Bronchial epithelial cell (primary cell): Measurements from ENCODE around the gene KAZN. TPM values are rescaled to one million over a fixed set of nuclear protein-coding genes. Genes with fewer than 3 reads are reported as not detected.
A peak's percentile ranks its signal among the peaks of the same experiment; 100 is the strongest.

Experiments used
- DNase-seq: peaks from one replicate; pipeline ENCODE4 v3.0.0-alpha.2; 2010; ENCODE audit warnings: low read depth
- FAIRE-seq: peaks from 2 replicates; lab custom pipeline; 2011; peaks lifted over from hg19 to GRCh38; lab: Jason Lieb, UNC
- H3K27me3 ChIP-seq: 2 replicates; pipeline ENCODE4 v1.5.1; 2011; ENCODE audit warnings: low read length; ENCODE audit not compliant: control insufficient read depth, insufficient read depth
- H3K36me3 ChIP-seq: 2 replicates; pipeline ENCODE4 v1.5.1; 2011; ENCODE audit warnings: low read length; ENCODE audit not compliant: control insufficient read depth, insufficient read depth
- H3K4me3 ChIP-seq: 2 replicates; pipeline ENCODE4 v1.5.1; 2011; ENCODE audit warnings: mild to moderate bottlenecking, low read depth, low read length, control low read depth
- CTCF ChIP-seq: IDR thresholded peaks from 2 replicates; pipeline ENCODE4 v1.5.1; 2011; ENCODE audit warnings: mild to moderate bottlenecking, moderate library complexity, low read length, control low read depth, inconsistent platforms; ENCODE audit not compliant: insufficient read depth, severe bottlenecking
- total RNA-seq: library from RNA; depleted of rRNA; stranded (reverse); fragments of >200 nt; gene quantifications from 2 replicates; pipeline ENCODE4 v1.2.1, GENCODE V29; 2014

Gene KAZN
- total RNA-seq, 1 donor from 2014 or later: 4.7 TPM

DNA sequence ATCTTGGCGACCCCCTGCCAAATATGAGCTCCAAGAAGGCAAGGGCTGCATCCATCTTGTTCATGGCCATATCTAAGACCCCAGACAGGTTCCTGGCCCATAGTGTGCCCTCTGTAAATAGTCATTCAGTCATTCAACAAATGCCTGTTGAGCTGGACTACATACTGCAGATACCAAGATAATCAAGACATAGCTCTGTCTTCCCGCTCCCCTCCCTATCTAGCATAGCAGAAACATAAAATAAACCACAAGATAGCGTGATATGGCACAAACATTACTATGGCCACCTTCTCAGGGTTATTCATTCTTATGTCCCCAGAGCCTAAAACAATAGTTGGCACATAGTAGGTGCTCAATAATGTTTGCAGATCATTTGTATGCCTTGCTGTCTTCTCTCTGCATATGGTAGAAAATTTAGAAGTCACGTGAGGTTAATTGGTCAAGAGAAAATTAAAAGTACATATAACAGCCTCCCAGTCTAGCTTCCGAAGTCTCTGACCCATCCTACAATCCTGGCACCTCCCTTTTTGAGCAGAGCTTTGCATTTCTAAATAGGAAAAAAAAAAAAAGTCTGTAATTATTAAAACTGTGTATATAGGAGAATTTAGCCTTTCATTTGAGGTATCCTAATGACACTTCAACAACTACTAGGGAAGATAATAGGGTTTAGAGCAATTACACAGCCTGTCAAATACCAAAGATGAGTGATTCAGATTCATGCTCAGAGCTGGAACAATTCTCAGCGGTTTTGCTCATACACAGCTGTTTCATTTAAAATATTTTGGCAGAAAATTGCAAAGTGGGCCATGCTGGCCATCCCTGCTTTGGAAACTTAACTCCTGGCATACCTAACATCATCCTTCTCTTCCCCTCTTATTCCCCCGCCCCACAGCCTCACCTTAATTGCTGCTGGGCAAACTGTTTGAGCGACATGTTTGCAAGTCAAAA lies 219.0 kb downstream of the KAZN start:
- DNase-seq (no peak), FAIRE-seq (no peak)
- Histone ChIP-seq H3K4me3 (no peak overlapping the region), H3K27me3 (no peaks in the 10 kb centered on the region), H3K36me3 (no peaks in the 10 kb centered on the region)
- TF ChIP-seq CTCF: no peak

DNA sequence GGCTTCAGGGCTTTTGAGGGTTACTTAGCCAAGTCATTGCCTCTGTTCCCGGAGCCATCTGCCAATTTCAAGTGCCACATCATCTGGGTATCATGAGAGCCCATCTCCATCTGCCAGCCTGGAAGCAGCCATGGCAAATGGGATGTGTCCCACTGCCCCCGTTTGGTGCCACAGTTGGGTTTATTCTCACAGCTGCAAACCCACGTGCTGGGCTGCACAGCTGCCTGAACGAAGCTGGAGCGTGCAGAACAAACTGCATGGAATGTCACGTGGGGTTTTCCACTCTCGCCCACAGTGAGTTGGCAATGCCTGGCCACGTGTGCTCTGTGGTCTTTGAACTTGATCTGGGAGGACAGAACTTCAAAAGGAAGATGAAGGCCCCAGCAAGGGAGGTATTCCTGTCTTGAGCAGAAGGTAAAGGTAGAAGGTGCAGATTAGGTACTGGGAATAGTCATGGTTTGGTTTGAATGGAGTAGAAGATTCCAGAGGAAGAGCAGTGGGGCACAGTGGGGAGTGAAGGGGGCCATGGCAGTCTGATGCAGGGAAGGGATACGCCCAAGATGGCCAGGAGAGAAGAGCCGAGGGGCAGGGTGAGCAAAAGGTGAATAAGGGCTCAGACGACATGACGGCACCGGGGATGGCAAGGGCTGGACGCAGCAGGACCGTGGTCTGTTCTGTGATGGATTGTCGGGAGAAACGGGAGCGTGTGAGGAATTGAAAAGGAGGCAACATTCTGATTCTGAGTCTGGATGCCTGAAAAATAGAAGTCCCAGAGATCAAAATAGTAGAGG lies 222.0 kb downstream of the KAZN start:
- Histone ChIP-seq H3K4me3 (no peak overlapping the region), H3K27me3 (no peaks in the 10 kb centered on the region), H3K36me3 (no peaks in the 10 kb centered on the region)
- FAIRE-seq: peak; percentile 50
- no peak for DNase-seq
- TF ChIP-seq CTCF: no peak

DNA sequence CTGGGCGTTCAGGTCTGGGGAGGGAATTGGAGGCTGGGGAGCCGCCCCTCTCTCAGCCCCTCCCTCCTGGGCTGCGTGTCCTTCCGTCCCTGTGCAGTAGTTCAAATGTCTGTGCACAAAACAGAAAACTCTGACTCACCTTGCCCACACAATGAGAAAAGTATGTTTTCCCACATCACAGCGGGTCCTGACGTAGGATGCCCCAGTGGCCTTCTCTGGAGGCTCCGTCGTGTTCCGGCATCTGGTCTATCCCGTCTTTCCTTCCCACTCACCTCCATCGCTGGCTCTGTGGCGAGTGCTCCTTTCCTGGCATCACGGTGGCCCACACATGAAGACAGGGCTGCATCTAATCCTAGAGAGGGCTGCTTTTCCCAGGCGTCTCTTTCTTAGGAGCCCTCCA lies 224.0 kb downstream of the KAZN start:
- FAIRE-seq (no peak), DNase-seq (no peak)
- TF ChIP-seq CTCF: no peak
- no peaks in the 10 kb centered on the region for H3K36me3 ChIP-seq
- H3K27me3 ChIP-seq: no peaks in the 10 kb centered on the region
- H3K4me3 ChIP-seq: no peak overlapping the region

DNA sequence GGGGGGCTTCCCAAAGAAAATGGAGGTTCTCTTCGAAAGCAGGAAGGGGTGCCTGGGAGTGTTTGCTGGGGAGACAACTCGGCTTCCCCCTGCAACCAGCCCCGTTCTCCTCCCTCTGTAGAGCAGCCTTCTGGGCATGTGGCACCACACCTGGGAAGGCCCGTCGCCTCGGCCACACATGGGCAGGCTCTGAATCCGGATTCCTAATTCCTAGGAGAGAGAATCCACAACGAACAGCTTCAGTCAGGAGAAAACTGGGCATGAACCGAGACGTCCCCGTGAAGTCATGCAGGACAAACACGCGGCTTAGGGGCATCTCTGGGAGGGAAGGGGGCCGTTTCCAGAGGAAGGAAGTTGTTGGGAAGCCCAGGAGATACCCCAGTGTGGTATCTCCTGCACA lies 224.5 kb downstream of the KAZN start:
- no peak overlapping the region for H3K4me3 ChIP-seq
- FAIRE-seq (no peak), DNase-seq (no peak)
- H3K27me3 ChIP-seq: no peaks in the 10 kb centered on the region
- no peaks in the 10 kb centered on the region for H3K36me3 ChIP-seq
- no peak for TF ChIP-seq CTCF

DNA sequence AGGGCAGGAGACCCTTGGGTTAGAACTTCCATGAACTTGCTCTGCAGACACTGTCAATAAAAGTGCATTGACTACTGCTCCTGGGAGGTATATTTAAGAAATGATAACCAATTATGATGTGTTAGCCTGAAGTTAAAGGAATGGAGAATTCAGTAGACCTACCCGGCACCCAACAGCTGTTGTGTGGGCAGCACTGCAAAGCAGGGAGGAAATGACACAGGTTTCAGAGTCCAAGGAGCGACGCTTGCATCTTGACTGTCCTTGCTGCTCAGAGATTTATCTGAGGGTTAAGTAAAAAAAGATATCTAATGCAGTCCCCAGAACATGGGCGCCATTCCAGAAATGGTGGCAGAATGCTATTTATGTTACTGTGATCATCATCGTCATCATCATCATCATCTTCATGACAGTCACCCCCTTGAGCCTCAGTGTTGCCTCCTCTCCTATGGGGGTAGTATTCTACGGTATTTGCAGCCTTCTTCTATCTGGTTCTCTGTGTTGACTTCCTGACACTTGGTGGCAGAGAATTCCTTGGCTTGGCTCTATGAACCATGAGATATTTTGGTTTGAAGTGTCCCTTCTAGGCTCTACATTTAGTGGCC lies 225.9 kb downstream of the KAZN start:
- Histone ChIP-seq H3K36me3 (no peaks in the 10 kb centered on the region), H3K27me3 (no peaks in the 10 kb centered on the region), H3K4me3 (no peak overlapping the region)
- FAIRE-seq: no peak
- no peak for DNase-seq
- TF ChIP-seq CTCF: no peak
